Suprapubic skin (tissue), 3 donors: Measurements from ENCODE around the gene PCDH10.

ENCODE experiments used
- EP300 ChIP-seq: sonication (generic); formaldehyde crosslinking; IDR thresholded peaks from one replicate; pipeline ENCODE4 v1.6.1; 2017; ENCODE audit warnings: antibody characterized with exemption
- POLR2A ChIP-seq, 2 donors: fragments of 450-650 bp; IDR thresholded peaks; one replicate each; pipeline ENCODE4 v1.6.1; 2017; ENCODE audit warnings: antibody characterized with exemption in 2 of 2, mild to moderate bottlenecking in 2 of 2, moderate library complexity in 2 of 2
- TF ChIP-seq, protein P1 (sequence below), 2 donors: fragments of 200-600 bp in 1 of 2; fragments of 450-650 bp in 1 of 2; sonication (generic) in 1 of 2; IDR thresholded peaks; one replicate each; pipeline ENCODE4 v1.5.1; 2016 to 2019; ENCODE audit warnings: antibody characterized with exemption in 2 of 2, mild to moderate bottlenecking in 1 of 2, moderate library complexity in 1 of 2

DNA sequence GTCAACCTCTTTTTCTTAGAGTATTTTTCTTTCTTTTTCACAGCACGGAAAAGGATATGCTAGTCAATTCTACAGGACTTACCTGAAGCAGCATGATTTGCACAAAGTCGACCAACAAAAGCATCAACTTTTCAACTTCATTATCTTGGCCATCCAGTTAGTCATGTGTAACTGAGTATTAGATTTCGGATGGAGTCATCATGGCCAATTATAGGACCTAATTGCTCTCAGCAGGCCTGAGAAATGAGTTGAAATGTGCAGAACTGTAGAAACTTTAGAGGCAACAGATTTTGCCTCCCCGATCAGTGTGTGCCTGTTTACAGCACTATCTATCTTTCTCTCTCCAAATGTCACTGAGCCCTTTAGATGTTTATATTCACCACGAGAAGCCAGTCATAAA is 41.0 kb downstream of the PCDH10 start:
- TF ChIP-seq, protein P1, sequence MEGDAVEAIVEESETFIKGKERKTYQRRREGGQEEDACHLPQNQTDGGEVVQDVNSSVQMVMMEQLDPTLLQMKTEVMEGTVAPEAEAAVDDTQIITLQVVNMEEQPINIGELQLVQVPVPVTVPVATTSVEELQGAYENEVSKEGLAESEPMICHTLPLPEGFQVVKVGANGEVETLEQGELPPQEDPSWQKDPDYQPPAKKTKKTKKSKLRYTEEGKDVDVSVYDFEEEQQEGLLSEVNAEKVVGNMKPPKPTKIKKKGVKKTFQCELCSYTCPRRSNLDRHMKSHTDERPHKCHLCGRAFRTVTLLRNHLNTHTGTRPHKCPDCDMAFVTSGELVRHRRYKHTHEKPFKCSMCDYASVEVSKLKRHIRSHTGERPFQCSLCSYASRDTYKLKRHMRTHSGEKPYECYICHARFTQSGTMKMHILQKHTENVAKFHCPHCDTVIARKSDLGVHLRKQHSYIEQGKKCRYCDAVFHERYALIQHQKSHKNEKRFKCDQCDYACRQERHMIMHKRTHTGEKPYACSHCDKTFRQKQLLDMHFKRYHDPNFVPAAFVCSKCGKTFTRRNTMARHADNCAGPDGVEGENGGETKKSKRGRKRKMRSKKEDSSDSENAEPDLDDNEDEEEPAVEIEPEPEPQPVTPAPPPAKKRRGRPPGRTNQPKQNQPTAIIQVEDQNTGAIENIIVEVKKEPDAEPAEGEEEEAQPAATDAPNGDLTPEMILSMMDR (IDR thresholded peaks at IDR 0.05): no peak
- no peak for TF ChIP-seq EP300
- no peak for TF ChIP-seq POLR2A (IDR thresholded peaks at IDR 0.05)
